GM18861 (cell line): Measurements from ENCODE around the gene JAM3.

ENCODE experiments used
- ATAC-seq: cut with Tn5 transposase; IDR thresholded peaks from one replicate; pipeline ENCODE4 v1.9.1; 2021; ENCODE audit not compliant: unreplicated experiment

JAM3 gene

GRCh38 chr11:134143801-134144200 lies 74.9 kb downstream of the JAM3 start:
- ATAC-seq, result no peak

- ATAC-seq, result no peak
Observed at GRCh38 chr11:134144744-134145143, 75.9 kb downstream of the JAM3 start.

GRCh38 chr11:134145715-134146114 lies 76.8 kb downstream of the JAM3 start:
- no peak for ATAC-seq

- no peak for ATAC-seq
Observed at GRCh38 chr11:134146598-134146997, 77.7 kb downstream of the JAM3 start.

- ATAC-seq, result no peak
Observed at GRCh38 chr11:134149371-134149770, 80.5 kb downstream of the JAM3 start.

GRCh38 chr11:134150195-134150903 lies 81.5 kb downstream of the JAM3 start:
- no peak for ATAC-seq

GRCh38 chr11:134151083-134151747 lies 82.3 kb downstream of the JAM3 start:
- no peak for ATAC-seq

- no peak for ATAC-seq
Observed at GRCh38 chr11:134152696-134153095, 83.8 kb downstream of the JAM3 start.

- ATAC-seq, result no peak
Observed at GRCh38 chr11:134153147-134153905, 84.5 kb downstream of the JAM3 start.

GRCh38 chr11:134154441-134154840 lies 85.6 kb downstream of the JAM3 start:
- ATAC-seq, result no peak

- no peak for ATAC-seq
Observed at GRCh38 chr11:134155456-134155855, 86.6 kb downstream of the JAM3 start.

- ATAC-seq, result no peak
Observed at GRCh38 chr11:134155946-134156865, 87.3 kb downstream of the JAM3 start.

- ATAC-seq, result no peak
Observed at GRCh38 chr11:134157451-134157850, 88.6 kb downstream of the JAM3 start.

GRCh38 chr11:134158023-134158422 lies 89.2 kb downstream of the JAM3 start:
- no peak for ATAC-seq

- no peak for ATAC-seq
Observed at GRCh38 chr11:134159652-134160051, 90.8 kb downstream of the JAM3 start.

GRCh38 chr11:134164490-134165370 lies 95.9 kb downstream of the JAM3 start:
- no peak for ATAC-seq

- no peak for ATAC-seq
Observed at GRCh38 chr11:134170177-134170918, 101.5 kb downstream of the JAM3 start.

GRCh38 chr11:134170919-134171281 lies 102.0 kb downstream of the JAM3 start:
- no peak for ATAC-seq

GRCh38 chr11:134171951-134172350 lies 103.1 kb downstream of the JAM3 start:
- no peak for ATAC-seq
